Sigmoid colon (tissue), 3 donors: ENCODE data around the gene BAD.

ENCODE experiments used
- POLR2A ChIP-seq, 2 donors: fragments of 450-650 bp; IDR thresholded peaks; one replicate each; pipeline ENCODE4 v1.6.1; 2016; ENCODE audit warnings: antibody characterized with exemption in 2 of 2, mild to moderate bottlenecking in 2 of 2, moderate library complexity in 2 of 2
- TF ChIP-seq, protein P1 (sequence below), 4 experiments: fragments of 450-650 bp in 3 of 4; fragments of 200-600 bp in 1 of 4; IDR thresholded peaks; one replicate each; pipeline ENCODE4 v1.5.1; 2016 to 2019; ENCODE audit warnings: antibody characterized with exemption in 4 of 4, mild to moderate bottlenecking in 3 of 4, moderate library complexity in 2 of 4

DNA sequence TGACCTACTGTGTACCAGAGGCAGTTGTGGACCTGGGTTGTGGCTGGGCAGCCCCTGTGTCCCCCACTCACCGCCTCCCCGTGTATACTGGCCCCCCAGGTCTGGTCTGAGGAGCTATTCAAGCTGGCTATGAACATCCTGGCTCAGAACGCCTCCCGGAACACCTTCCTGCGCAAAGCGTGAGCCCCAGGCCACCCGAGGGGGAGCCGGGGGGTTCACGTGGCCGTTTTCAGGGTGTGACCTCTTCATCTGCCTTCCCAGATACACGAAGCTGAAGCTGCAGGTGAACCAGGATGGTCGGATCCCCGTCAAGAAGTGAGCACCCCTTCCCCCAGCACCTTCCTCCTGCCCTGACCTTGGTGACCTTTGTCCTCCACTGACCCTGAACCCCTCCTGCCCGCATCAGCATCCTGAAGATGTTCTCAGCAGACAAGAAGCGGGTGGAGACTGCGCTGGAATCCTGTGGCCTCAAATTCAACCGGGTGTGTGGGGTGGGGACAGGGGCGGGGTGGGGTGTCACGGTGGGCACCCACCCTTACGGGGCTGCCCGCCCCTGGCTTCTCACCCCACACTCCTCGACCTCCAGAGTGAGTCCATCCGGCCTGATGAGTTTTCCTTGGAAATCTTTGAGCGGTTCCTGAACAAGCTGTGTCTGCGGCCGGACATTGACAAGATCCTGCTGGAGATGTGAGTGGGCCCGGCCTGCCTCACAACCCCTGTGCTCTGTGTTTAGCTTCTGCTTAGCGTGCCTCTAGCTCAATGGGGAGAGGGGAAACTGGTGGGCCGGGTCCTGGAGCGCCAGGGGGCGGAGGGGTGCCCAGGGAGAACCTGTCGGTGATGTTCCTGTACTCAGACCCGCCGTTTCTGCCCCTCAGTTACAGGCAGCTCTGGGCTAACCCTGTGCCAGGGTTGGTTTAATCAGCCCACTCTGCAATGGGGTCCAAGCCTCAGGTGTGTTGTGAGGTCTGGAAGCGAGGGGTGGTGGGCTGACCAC is 29.0 kb downstream of the BAD start:
- no peak for TF ChIP-seq POLR2A (IDR thresholded peaks at IDR 0.05)
- TF ChIP-seq, protein P1, sequence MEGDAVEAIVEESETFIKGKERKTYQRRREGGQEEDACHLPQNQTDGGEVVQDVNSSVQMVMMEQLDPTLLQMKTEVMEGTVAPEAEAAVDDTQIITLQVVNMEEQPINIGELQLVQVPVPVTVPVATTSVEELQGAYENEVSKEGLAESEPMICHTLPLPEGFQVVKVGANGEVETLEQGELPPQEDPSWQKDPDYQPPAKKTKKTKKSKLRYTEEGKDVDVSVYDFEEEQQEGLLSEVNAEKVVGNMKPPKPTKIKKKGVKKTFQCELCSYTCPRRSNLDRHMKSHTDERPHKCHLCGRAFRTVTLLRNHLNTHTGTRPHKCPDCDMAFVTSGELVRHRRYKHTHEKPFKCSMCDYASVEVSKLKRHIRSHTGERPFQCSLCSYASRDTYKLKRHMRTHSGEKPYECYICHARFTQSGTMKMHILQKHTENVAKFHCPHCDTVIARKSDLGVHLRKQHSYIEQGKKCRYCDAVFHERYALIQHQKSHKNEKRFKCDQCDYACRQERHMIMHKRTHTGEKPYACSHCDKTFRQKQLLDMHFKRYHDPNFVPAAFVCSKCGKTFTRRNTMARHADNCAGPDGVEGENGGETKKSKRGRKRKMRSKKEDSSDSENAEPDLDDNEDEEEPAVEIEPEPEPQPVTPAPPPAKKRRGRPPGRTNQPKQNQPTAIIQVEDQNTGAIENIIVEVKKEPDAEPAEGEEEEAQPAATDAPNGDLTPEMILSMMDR (IDR thresholded peaks at IDR 0.05), result no peak
